GM19455 (cell line): ENCODE data around the gene DNMT3A.

Source experiments
- ATAC-seq: cut with Tn5 transposase; IDR thresholded peaks from one replicate; pipeline ENCODE4 v1.9.1; 2021; ENCODE audit not compliant: unreplicated experiment

Gene DNMT3A

GRCh38 chr2:25307949-25308557 lies 33.7 kb downstream of the DNMT3A start:
- no peak for ATAC-seq

- ATAC-seq = no peak
Observed at GRCh38 chr2:25306777-25307368, 34.9 kb downstream of the DNMT3A start.

GRCh38 chr2:25305775-25306174 lies 36.0 kb downstream of the DNMT3A start:
- no peak for ATAC-seq

- no peak for ATAC-seq
Observed at GRCh38 chr2:25304826-25305596, 36.7 kb downstream of the DNMT3A start.

- ATAC-seq = no peak
Observed at GRCh38 chr2:25304321-25304720, 37.4 kb downstream of the DNMT3A start.

GRCh38 chr2:25303633-25304236 lies 38.0 kb downstream of the DNMT3A start:
- ATAC-seq = no peak

- no peak for ATAC-seq
Observed at GRCh38 chr2:25302758-25303375, 38.9 kb downstream of the DNMT3A start.

- ATAC-seq = peak; percentile 93
Observed at GRCh38 chr2:25301453-25302352, 40.0 kb downstream of the DNMT3A start.

GRCh38 chr2:25300001-25300400 lies 41.7 kb downstream of the DNMT3A start:
- no peak for ATAC-seq

- ATAC-seq = no peak
Observed at GRCh38 chr2:25298776-25299431, 42.8 kb downstream of the DNMT3A start.

- ATAC-seq = no peak
Observed at GRCh38 chr2:25297738-25298137, 44.0 kb downstream of the DNMT3A start.

- ATAC-seq = no peak
Observed at GRCh38 chr2:25295621-25296020, 46.1 kb downstream of the DNMT3A start.

- peak; percentile 86 for ATAC-seq
Observed at GRCh38 chr2:25294573-25295462, 46.9 kb downstream of the DNMT3A start.

GRCh38 chr2:25293958-25294562 lies 47.7 kb downstream of the DNMT3A start:
- no peak for ATAC-seq

- ATAC-seq = no peak
Observed at GRCh38 chr2:25293145-25293544, 48.6 kb downstream of the DNMT3A start.

- no peak for ATAC-seq
Observed at GRCh38 chr2:25292408-25292807, 49.3 kb downstream of the DNMT3A start.

- no peak for ATAC-seq
Observed at GRCh38 chr2:25290811-25291495, 50.8 kb downstream of the DNMT3A start.
